Measurements from ENCODE around the gene CAMSAP2.

DNA sequence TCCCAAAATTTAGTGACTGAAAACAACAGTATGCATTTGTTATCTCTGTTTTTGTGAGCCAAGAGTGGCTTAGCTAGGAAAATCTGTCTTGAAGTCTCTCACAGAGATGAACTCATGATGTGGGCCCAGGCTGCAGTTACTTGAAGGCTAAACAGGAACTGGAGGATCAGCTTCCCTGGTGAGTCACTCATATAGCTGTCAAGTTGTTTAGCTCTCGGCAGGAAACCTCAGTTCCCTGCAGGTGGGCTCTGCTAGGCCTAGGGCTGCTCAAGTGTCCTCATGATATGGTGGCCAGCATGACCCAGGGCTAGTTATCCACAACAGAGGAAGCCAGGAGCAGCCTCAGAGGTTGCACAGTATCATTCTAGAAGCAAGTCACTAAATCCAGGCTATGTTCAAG, 38.8 kb upstream of the CAMSAP2 start:
- no peak for TF ChIP-seq CTCF (IDR thresholded peaks at IDR 0.05; ENCODE audit: low read depth, low read length)
- TF ChIP-seq POLR2A (IDR thresholded peaks at IDR 0.05; ENCODE audit: extremely low read depth, insufficient read length): no peak
